HG02763 (cell line): ENCODE measurements around the gene HBP1.
"Not testable (repeated sequence)": the region's sequence is repeated elsewhere in the genome, so short reads cannot be mapped to it uniquely, and the experiment has no call there.

ENCODE experiments used
- ATAC-seq: cut with Tn5 transposase; IDR thresholded peaks from one replicate; pipeline ENCODE4 v1.9.1; 2021; ENCODE audit warnings: mild to moderate bottlenecking, moderate library complexity; ENCODE audit not compliant: unreplicated experiment

HBP1 gene

DNA sequence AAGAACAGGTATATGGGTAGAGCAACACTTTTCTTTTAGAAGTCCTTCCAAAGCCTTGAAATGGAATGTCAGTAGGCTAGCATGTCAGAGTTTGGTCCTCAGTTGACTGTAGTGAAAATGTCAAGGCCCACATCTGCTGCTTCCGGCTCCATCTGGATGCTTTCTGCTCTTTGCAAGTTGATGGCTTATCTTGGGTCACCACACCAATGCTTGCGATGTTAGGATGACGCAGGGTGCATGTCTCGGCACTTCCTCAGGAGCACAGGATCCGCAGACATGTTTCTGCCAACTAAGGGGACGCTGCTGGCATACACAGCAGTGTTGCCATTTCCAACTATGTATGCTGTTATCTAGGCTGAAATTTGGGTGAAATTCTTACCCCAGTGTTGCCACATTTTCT lies 14.0 kb upstream of the HBP1 start:
- ATAC-seq: no peak

DNA sequence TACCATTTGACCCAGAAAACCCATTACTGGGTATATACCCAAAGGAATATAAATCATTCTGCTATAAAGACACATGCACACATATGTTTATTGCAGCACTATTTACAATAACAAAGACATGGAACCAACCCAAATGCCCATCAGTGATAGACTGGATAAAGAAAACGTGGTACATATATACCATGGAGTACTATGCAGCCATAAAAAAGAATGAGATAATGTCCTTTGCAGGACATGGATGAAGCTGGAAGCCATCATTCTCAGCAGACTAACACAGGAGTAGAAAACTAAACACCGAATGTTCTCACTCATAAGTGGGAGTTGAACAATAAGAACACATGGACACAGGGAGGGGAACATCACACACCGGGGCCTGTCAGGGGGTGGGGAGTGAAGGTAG lies 13.1 kb upstream of the HBP1 start:
- ATAC-seq: not testable (repeated sequence)

- no peak for ATAC-seq
Observed at GRCh38 chr7:107157091-107157490, 11.7 kb upstream of the HBP1 start.

- ATAC-seq: no peak
Observed at GRCh38 chr7:107158028-107158427, 10.8 kb upstream of the HBP1 start.

DNA sequence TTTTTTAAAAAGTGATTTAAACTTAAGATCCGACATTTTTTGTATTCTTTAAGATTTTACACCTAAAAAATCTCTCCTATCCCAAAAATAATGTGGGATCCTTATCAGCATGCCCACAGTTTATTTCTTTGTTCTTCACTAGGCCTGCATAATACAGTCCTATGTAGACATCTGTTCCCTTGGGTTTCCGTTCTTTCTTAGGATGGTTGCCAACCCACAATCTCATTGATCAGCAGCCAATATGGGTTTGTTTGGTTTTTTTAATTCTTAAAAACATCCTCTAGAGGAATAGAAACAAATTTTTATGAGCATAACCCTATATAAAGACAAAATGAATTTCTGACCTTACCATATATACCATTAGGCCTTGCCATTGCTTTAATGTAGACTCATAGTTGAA lies 8.4 kb upstream of the HBP1 start:
- no peak for ATAC-seq

GRCh38 chr7:107161415-107161814 lies 7.4 kb upstream of the HBP1 start:
- no peak for ATAC-seq

GRCh38 chr7:107162475-107162874 lies 6.3 kb upstream of the HBP1 start:
- no peak for ATAC-seq

- ATAC-seq: no peak
Observed at GRCh38 chr7:107164092-107164491, 4.7 kb upstream of the HBP1 start.

DNA sequence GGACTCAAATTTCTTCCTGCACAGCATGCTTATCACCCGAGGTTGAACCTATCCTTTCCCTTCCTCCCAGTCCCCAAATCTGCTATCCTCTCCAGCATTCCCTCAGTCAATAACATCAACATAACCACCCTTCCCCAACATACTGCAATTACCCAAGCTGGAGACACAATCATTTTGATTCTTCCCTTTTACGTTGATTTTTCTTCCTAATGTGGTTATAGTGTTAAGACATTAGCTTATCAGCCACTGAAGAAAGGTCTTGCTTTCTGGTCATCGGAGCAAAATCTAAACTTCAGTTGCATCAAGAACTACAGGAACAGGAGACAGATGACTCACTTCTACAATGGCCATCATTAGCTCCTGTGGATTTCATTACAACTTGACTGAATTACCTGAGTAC lies 3.5 kb upstream of the HBP1 start:
- ATAC-seq: no peak

- ATAC-seq: no peak
Observed at GRCh38 chr7:107166736-107167426, 1.9 kb upstream of the HBP1 start.

DNA sequence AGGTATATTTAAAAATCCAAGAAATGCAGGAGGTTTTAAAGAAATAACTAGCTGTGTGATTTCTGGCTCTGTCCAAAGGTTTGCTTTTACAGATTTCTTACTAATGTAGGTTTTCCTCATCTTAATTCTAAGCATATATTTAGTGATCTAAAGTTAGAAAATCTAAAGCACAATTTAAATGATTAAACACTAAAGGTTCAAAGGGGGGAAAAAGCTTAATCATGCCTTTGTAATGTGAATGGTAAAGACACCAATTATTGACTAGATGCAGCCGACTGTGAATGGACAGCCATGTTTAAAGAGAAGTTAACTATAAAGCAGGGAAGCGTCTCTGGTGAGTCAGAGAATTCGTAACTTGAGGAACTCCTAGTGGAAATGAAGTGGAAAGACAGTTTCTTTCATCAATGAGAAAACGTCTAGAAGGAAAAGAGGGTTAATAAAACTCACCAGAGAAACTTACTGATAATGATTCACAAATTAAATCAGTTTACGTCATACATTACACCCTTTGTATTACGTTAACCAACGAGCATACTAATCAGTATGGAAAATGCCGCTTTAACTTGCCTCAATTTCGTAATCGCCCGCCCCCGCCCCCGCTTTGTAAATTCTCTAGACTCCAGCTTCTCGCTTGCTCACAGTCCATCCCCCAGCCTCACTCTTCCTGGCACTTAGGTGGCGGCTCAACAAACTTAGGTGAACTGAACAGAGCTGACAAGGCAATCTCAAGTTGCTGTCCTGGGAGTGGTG lies 1.1 kb upstream of the HBP1 start:
- ATAC-seq: no peak

GRCh38 chr7:107169120-107170050 lies 582 bp downstream of the HBP1 start:
- ATAC-seq: peak; percentile 20

- ATAC-seq: no peak
Observed at GRCh38 chr7:107170051-107170915, 1.5 kb downstream of the HBP1 start.

- ATAC-seq: no peak
Observed at GRCh38 chr7:107171496-107171895, 2.7 kb downstream of the HBP1 start.

DNA sequence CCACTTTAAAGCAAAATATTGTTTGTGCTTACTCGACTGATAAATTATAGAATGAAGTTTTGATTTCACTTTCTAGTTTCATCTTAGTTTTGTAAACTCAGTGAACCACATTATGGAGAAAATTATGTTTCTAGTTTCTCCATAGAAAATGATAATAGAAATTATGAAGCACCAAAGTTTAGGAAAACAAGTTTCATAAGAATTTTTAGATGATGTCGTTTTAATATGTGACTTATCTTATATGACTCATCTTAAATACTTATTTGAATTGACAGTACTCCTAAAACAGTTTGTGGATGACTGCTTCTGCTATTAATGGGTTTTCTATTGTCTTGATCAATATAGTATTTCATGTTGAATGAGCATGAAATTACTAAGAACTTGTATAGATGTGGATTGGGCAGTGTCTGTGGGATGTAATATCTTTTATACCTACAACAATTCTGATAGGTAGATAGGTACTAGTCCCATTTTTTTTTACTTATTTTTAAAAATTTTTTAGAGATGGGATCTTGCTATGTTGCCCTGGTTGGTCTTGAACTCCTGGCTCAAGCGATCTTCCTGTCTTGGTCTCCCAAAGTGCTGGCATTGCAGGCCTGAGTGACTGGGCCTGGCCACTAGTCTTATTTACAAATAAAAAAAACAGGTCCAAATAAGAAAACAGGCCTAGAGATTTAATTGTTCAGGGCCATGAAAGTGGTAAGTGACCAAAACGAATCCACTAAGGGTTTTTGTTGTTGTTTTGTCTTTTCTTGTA lies 3.7 kb downstream of the HBP1 start:
- no peak for ATAC-seq

- ATAC-seq: no peak
Observed at GRCh38 chr7:107173191-107173590, 4.4 kb downstream of the HBP1 start.

- peak; percentile 43 for ATAC-seq
Observed at GRCh38 chr7:107173691-107174406, 5.0 kb downstream of the HBP1 start.

DNA sequence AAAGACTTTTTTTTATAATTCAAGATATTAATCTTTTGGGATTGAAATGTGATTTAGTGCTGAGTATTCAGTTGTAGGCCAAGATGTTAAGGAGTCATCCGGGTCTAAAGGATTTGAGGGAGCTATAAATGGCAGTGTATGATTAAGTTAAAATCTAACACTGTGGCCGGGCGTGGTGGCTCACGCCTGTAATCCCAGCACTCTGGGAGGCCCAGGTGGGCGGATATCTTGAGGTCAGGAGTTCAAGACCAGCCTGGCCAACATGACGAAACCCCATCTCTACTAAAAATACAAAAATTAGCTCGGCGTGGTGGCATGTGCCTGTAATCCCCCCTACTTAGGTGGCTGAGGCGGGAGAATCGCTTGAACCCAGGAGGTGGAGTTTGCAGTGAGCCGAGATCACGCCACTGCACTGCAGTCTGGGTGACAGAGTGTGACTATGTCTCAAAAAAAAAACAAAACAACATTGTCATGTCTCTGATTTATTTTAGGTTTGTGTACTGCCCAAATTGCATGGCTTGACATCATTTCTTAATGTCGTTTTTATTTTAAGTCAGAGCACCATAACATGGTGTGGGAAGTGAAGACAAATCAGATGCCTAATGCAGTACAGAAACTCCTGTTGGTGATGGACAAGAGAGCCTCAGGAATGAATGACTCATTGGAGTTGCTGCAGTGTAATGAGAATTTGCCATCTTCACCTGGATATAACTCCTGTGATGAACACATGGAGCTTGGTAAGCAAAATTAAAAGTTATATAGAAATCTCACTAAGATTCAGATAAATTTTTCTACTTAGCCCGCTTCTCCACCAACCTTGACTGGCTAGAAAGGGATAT lies 10.7 kb downstream of the HBP1 start:
- ATAC-seq: no peak
